HTR-8/SVneo (cell line): ENCODE data around the gene CDPF1.

Source experiments
- DNase-seq: peaks from one replicate; pipeline ENCODE4 v3.0.0; 2011; ENCODE audit warnings: low spot score, mixed read lengths; ENCODE audit not compliant: insufficient read length
- FAIRE-seq: peaks from 2 replicates; lab custom pipeline; 2011; peaks lifted over from hg19 to GRCh38; lab: Jason Lieb, UNC

CDPF1 gene

GRCh38 chr22:46195487-46196165 is 54.5 kb downstream of the CDPF1 start:
- FAIRE-seq (no peak), DNase-seq (no peak)
